Fibroblast of the conjunctiva (primary cell): Measurements from ENCODE around the gene SMC6.

Experiments
- DNase-seq: peaks from one replicate; pipeline ENCODE4 v3.0.0-alpha.2; 2010; ENCODE audit warnings: low read depth

The SMC6 gene

GRCh38 chr2:17615728-17616351 lies 137.8 kb downstream of the SMC6 start:
- DNase-seq: no peak

- no peak for DNase-seq
Measured at GRCh38 chr2:17615147-17615546, 138.5 kb downstream of the SMC6 start.

DNA sequence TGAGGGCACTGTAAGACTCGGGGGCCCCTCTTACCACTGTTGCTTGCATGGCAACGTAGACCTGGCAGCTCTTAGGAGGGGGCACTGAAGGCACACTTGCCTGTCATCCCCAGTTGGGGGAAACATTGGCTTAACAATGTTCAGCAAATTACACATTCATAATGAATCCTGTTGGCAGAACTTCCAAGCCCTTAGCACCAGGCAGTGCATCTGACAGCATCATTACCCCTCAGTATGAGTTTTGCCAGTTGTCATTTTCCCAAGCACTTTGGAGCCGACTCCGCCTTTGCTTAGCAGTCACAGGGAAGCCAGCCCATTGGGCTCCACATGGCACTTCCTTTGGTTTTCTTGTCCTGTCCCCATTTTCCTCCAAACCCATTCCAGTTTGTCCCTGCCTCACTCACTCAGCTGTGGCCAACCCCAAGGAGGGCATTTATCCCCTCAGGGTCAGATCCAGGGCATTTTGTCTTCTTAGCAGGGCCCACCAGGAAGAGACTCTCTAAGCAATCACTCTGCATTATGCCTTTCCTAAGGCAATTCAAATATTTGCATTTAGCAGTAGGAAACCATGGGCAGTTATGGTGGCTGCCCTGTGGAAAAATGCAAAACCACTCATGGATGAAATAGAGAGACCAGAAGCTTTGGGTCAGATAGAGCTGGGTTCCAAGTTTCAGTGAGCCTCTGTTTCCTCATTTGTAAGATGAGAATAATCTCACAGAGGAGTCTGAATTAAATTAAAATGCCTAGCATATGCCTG lies 139.3 kb downstream of the SMC6 start:
- DNase-seq: no peak
